HG02938 (cell line): ENCODE data around the gene CCL17.

Experiments used
- ATAC-seq: cut with Tn5 transposase; IDR thresholded peaks from one replicate; pipeline ENCODE4 v1.9.1; 2021; ENCODE audit warnings: mild to moderate bottlenecking, moderate library complexity; ENCODE audit not compliant: unreplicated experiment

Gene CCL17

DNA sequence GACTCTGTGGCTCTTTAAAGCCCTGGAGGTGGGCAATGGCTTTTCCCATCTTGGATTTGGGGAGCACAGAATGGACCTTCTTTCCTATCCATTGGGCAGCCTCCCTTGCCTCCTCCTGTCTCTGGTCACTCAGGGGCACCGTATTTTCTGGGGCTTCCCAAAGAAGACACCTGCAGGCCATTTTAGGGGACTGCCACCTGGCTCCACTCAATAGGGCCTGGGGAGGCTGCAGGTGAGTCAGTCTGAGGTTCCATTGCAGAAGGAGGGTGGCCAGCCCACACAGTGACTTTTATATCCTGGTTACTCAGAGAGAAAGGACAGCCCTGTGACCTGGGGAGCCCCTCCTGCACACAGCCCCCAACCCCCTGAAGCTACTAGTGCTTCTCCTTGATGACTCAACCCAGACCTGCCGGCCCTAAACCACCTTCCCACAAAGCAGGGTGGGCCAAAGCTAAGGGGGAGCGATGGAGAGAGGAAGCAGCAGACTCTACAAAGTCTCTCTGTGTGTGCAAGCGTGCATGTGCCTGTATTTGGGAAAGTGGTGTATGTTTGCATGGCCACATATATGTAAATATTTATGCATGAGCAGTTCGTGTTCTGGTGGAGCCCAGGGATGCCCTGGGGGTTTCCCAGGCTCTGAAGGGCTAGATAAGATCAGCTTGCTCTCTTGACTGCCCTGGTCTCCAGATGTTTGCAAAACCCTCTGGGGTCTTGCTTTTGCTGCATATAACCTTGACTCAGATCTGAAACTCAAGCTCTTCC lies 27.3 kb upstream of the CCL17 start:
- ATAC-seq = peak; percentile 69

DNA sequence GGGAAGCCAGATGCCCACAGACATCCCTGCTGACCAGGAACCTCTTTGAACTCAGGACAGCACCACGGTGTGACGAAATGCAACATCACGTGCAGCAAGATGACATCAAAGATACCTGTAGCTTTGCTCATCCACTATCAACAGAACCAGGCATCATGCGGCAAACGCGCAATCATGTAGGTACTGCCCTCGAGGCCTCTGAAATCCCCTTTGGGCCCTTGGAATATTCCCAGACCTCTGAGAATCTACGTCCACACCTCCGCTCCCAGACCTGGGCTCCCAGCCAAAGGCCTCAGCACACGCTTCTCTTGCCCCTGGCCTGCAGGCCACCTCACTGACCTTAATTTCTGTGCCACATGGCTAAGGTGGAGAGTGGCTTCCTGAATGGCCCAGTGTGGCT lies 25.0 kb upstream of the CCL17 start:
- no peak for ATAC-seq

DNA sequence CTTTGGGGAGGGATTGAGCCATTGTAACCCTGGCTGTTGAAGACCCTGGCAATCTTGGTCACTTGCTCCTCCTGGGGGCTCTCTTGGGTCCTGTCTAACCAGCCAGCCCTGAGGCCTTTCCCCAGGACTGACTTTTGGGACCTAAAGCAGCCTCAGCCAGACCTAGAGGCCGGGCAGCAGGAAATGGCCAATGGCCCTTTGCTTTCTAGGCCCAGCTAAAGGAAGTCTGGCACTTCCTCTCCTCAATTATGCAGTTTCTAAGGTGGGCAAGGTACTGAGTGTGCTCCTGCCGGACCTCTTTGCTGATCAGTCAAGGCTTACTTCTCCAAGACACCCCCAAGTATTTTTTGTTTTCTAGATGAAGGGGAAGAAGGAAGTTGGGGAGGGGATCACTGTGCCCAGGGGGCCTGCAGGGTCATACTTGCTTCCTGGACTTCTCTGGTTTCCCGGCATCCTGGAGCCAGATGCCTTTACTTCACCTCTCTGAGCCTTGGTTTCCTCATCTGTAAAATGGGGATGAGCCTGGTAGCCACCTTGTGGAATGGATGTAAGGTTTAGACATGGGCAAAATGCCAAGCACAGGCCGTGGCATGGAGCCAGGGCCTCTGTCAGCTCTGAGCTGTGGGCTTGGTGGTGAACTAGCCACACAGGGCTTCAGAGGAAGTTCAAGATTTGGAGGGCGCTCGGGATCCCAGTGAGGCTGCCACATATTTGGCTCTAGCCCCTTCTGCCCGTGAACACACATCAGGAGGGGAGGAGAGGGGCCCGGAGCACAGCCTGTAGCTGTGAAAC lies 23.7 kb upstream of the CCL17 start:
- ATAC-seq = no peak

DNA sequence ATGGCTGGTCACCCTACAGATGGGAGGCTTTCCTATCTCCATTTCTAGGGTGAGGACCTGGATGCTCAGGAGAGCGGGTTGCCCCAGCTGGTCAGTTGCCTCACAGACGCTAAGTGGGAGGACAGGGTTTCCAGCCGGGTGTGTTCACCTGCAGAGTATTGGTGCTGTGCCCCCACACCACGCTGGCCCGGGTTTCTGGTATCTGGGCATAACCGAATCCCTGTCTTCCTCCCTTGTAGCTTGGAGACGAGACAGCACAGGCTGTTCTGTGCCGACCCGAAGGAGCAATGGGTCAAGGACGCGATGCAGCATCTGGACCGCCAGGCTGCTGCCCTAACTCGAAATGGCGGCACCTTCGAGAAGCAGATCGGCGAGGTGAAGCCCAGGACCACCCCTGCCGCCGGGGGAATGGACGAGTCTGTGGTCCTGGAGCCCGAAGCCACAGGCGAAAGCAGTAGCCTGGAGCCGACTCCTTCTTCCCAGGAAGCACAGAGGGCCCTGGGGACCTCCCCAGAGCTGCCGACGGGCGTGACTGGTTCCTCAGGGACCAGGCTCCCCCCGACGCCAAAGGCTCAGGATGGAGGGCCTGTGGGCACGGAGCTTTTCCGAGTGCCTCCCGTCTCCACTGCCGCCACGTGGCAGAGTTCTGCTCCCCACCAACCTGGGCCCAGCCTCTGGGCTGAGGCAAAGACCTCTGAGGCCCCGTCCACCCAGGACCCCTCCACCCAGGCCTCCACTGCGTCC lies 22.6 kb upstream of the CCL17 start:
- no peak for ATAC-seq

DNA sequence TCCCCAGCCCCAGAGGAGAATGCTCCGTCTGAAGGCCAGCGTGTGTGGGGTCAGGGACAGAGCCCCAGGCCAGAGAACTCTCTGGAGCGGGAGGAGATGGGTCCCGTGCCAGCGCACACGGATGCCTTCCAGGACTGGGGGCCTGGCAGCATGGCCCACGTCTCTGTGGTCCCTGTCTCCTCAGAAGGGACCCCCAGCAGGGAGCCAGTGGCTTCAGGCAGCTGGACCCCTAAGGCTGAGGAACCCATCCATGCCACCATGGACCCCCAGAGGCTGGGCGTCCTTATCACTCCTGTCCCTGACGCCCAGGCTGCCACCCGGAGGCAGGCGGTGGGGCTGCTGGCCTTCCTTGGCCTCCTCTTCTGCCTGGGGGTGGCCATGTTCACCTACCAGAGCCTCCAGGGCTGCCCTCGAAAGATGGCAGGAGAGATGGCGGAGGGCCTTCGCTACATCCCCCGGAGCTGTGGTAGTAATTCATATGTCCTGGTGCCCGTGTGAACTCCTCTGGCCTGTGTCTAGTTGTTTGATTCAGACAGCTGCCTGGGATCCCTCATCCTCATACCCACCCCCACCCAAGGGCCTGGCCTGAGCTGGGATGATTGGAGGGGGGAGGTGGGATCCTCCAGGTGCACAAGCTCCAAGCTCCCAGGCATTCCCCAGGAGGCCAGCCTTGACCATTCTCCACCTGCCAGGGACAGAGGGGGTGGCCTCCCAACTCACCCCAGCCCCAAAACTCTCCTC lies 21.9 kb upstream of the CCL17 start:
- no peak for ATAC-seq

DNA sequence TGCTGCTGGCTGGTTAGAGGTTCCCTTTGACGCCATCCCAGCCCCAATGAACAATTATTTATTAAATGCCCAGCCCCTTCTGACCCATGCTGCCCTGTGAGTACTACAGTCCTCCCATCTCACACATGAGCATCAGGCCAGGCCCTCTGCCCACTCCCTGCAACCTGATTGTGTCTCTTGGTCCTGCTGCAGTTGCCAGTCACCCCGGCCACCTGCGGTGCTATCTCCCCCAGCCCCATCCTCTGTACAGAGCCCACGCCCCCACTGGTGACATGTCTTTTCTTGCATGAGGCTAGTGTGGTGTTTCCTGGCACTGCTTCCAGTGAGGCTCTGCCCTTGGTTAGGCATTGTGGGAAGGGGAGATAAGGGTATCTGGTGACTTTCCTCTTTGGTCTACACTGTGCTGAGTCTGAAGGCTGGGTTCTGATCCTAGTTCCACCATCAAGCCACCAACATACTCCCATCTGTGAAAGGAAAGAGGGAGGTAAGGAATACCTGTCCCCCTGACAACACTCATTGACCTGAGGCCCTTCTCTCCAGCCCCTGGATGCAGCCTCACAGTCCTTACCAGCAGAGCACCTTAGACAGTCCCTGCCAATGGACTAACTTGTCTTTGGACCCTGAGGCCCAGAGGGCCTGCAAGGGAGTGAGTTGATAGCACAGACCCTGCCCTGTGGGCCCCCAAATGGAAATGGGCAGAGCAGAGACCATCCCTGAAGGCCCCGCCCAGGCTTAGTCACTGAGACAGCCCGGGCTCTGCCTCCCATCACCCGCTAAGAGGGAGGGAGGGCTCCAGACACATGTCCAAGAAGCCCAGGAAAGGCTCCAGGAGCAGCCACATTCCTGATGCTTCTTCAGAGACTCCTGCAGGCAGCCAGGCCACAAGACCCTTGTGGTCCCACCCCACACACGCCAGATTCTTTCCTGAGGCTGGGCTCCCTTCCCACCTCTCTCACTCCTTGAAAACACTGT lies 21.0 kb upstream of the CCL17 start:
- ATAC-seq = no peak

DNA sequence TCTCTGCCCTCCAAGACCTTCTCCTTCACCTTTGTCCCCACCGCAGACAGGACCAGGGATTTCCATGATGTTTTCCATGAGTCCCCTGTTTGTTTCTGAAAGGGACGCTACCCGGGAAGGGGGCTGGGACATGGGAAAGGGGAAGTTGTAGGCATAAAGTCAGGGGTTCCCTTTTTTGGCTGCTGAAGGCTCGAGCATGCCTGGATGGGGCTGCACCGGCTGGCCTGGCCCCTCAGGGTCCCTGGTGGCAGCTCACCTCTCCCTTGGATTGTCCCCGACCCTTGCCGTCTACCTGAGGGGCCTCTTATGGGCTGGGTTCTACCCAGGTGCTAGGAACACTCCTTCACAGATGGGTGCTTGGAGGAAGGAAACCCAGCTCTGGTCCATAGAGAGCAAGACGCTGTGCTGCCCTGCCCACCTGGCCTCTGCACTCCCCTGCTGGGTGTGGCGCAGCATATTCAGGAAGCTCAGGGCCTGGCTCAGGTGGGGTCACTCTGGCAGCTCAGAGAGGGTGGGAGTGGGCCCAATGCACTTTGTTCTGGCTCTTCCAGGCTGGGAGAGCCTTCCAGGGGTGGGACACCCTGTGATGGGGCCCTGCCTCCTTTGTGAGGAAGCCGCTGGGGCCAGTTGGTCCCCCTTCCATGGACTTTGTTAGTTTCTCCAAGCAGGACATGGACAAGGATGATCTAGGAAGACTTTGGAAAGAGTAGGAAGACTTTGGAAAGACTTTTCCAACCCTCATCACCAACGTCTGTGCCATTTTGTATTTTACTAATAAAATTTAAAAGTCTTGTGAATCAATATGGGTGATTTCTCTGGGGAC lies 20.1 kb upstream of the CCL17 start:
- ATAC-seq = no peak

DNA sequence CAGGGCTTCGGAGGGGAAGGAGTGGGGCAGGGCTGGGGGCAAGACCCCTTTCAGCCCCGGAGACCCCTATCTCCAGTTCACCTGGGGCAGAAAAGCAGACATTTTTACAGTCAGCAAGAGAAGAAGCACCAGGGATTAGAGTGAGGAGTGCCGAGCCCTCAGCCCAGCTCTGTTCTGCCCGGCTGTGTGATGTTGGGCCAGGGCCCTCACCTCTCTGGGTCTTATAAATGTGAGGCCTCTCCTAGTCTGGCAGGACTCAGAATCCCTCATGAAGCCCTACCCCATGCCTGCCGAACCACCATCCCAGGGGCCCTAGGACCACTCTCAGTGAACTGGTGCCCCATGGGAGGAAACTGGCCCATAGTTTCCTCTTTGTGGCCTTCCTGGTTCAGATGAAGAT lies 19.5 kb upstream of the CCL17 start:
- no peak for ATAC-seq

DNA sequence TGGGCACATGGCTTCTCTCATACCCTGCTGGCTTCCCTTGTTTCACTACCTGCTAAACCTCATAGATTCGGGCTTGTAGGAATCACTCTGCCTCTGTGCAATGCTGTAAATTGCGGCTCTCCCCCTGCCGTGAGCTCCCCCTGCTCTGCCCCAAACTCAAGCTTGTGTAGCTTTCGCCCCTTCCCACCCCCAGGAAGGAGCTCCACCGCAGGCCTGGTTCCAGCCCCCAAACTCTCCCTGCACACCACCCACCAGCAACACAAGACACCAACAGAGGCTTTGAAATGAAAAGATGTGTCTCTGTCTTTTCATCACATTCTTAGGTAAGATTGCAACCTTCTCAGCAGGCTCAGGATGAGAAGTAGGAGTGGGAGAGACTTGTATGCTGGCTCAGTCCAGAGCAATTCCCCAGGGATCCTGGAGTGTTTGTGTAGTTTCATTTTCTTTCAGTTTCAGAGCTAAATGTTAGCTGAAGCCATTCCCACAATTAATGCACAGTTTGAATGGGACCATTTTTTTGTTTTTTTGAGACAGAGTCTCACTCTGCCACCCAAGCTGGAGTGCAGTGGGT lies 18.1 kb upstream of the CCL17 start:
- no peak for ATAC-seq

DNA sequence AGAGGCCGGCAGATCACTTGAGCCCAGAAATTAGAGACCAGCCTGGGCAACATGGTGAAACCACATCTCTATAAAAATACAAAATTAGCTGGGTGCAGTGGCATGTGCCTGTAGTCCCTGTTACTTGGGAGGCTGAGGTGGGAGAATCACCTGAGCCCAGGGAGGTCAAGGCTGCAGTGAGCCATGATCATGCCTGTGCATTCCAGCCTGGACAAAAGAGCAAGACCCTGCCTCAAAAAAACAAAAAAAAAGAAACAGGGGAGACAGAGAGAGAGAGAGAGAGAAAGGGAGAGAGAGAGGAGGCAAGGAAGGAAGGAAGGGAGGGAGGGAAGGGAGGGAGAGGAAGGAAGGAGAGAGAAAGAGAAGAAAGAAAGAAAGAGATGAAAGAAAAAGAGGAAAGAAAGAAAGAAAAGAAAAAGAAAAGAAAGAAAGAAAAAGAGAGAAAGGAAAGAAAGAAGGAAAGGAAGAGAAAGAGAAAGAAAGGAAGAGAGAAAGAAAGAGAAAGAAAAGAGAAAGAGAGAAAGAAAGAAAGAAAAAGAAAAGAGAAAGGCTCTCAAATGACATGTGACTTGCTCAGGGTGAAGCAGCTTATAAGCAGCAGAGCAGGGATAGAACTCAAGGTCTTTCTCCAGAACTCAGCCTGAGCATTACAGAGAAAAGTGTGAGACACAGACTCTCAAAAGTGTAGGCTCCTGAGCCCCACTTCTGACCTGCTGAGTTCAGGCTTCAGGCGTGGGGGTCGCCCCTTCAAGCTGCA lies 16.8 kb upstream of the CCL17 start:
- ATAC-seq = peak; percentile 12

DNA sequence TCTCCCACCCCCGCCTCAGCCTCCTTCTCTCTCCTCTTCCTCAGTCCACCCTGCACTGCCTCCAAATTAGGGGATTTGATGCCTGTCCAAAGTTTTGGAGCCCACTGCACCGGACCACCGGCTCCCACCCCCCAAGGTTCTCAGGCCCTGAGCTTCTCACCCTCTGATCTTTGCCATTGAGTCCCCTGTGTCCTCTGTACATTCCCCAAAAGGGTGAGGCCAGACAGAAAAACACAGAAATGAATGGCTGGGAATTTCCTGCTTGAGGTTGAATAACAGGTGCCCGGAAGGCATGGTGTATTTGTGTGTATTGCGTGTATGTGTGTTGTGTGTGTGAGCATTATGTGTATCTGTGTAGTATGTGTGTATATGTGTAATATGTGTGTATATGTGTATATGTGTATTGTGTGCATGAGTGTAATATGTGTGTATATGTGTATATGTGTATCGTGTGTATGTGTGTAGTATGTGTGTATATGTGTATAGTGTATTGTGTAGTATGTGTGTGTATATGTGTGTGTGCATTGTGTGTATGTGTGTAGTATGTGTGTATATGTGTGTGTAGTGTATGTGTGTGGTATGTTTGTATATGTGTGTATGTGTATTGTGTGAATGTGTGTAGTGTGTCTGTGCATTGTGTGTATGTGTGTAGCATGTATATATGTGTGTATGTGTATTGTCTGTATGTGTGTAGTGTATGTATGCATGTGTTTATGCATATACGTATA lies 16.0 kb upstream of the CCL17 start:
- peak; percentile 48 for ATAC-seq

DNA sequence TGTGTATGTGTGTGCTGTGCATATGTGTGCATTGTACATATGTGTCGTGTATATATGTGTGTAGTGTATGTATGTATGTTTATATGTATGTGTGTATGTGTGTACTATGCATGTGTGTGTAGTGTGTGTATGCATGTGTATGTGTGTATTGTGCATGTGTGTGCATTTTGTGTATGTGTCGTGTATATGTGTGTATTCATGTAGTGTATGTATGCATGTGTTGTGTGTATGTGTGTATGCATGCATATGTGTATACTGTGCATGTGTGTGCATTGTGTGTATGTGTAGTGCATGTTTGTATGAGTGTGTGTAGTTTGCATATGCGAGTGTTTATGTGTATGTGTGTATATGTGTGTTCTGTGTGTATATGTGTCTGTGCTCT lies 15.5 kb upstream of the CCL17 start:
- ATAC-seq = no peak

DNA sequence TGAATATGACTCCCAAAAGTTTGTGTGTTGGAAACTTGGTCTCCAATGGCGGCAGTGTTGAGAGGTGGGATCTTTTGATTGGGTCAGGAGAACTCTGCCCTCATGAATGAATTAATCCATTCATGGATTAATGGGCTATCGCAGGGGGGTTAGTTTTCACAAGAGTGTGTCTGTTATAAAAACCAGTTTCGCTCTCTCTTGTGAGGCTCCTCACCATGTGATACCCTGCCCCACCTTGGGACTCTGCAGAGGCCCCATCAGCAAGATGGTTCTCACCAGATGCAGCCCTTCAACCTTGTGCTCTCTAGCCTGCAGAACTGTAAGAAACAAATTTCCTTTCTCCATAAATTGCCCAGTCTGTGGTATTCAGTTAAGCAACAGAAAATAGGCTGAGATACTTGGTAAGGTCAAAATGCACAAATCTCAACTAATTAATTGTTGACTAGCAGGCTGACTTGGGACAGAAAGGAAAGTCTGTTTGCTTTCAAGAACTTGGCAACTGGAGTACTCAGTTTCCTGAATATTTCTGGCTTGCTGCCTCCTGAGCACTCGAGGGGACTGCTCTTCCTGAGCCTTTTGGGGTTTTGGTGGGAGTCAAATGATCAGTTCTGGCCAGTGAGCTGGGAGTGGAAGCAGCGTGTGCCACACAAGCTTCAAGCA lies 13.8 kb upstream of the CCL17 start:
- no peak for ATAC-seq

DNA sequence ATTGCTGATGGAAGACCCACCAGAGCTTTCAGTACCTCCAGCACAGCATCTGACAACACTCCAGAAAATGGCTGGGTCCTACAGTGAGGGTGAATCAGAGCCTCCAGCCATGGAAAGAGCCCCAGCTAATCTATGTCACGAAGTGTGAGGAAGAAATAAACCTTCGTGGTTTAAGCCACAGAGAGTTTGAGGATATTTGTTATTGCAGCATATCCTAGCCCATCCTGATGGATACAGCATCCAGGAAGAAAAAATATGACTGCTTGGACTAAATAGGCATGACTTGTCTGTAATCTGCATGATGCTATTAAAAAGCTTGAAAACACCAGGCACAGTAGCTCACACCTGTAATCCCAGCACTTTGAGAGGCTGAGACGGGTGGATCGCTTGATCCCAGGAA lies 13.3 kb upstream of the CCL17 start:
- no peak for ATAC-seq

DNA sequence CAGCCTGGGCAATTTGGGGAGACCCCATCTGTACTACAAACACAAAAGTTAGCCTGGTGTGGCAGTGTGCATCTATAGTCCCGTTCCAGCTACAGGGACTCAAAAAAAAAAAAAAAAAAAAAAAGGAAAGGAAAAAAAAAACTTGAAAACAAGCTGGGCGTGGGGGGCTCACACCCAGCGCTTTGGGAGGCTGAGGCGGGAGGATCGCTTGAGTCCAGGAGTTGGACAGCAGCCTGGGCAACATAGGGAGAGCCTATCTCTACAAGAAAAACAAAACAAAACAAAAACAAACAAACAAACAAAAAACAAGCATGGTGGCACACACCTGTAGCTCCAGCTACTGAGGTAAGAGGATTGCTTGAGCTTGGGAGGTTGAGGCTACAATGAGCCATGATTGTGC lies 12.9 kb upstream of the CCL17 start:
- no peak for ATAC-seq

DNA sequence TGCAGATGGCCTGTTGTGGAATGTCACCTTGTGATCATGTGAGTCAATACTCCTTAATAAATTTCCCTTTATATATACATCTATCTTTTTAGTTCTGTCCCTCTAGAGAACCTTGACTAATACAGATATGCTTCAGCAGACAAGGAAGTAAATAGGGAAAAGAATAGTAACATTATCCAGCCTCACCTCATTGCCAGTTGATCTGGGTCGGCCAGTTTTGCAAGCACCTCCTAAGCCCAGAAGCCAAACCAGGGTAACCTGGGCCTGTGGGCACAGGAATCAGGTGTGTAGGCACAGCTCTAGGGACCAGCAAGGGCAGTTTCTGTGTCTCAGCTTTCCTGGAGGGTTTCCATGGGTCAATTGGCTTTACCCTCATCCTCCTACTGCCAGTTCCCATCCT lies 11.9 kb upstream of the CCL17 start:
- ATAC-seq = no peak

DNA sequence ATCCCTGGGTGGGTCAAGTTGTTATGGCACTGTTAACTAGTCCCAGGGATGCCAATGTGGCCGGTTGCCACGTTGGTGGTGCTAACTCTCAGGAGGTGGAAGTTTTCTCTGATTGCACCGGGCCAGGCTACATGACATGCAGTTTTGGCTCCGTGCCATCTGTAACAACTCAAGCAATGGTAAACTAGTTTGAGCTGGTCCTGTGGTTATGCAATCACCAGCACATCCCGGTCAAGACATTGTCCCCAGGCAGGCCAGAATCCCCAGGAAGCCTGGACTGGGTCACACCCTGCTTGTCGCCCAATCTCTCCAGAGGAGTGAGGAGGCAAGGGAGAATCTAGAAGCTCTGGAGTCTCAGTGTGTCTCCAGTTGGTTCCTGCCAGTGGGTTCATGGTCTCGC lies 10.1 kb upstream of the CCL17 start:
- ATAC-seq = no peak
